GM21717 (cell line): ENCODE results near the gene TNFRSF14.

Experiments
- ATAC-seq: cut with Tn5 transposase; IDR thresholded peaks from one replicate; pipeline ENCODE4 v1.9.1; 2021; ENCODE audit warnings: mild to moderate bottlenecking, moderate library complexity; ENCODE audit not compliant: unreplicated experiment

TNFRSF14 gene

DNA sequence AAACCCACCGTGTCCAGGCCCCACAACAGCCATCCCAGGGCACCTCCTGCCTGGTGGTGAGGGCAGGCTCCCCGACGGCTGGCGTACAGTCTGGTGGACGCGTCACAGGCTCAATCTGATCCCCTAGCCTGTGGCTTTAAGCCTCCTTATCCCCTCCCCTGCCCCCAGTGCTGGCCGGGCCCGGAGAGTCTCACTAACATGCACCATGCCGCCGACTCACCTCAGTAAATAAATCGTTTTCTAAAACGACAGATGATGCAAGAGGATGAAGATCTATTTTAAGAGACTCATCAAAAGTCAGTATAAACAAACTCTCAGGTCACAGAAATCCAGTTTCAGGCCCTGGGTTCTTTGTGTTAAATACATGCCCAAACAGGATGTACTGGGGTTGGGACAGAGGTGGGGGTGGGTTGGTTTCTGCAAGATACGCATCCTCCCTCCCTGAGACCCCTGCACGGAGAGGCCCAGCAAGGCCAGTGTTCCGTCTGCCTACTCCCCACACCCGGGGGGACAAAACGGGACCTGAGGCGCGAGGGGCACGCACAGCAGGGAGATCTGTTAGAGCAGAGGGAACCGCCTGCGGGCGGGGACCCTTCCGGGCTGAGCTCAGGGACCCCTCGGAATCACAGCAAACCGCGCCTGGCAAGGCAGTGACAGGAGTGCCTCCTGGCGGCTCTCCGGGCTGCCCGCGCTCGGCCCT lies 32.8 kb upstream of the TNFRSF14 start:
- ATAC-seq = no peak

DNA sequence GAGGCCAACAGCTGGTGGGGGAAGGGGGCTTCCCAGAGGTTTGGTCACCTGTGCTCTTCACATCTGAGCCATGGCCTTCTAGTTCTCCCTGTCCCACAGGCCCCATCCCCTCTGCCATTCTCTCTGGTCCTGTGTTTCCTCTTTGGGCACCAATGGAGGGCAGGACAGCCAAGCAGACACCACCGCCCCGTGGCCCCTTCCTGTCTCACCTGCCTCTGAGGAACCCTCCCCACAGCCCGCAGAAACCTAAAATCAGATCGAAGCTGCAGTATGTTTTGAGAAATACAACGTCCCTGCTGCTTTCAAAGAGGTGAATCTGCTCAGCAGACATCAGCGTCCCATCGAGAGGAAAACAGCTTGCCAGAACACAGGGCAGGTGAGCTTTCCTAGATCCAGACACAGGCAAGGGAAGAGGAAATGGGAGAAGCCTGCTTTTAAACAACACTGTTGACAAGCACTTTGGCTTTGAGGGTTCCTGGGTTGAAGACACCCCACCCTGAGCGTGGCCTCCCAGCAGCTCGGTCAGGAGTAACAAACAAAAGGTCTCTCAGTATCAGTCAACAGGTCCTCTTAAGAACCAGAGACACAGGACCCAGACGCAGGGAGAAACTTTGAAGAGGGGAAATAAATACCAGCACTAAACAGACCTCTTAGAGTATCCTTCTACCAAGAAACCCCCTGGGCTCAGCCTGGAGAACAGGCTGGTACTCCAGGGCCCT lies 32.1 kb upstream of the TNFRSF14 start:
- no peak for ATAC-seq

DNA sequence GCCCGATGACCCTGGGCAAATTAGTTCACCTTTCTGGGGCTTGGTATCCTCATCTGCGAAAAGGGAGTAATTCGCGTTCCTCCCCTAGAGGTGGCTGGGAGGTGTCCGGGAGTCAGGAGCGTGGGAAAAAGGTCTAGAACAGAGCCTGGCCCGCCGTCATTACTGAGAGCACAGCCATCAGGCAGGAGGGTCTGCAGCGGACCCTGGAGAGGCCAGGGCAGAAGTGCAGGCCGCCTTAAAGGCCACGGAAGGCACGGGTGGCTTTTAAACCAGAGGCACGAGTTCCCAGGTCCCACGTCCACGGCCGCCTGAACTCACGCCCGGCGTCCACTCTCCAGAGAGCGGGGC lies 30.6 kb upstream of the TNFRSF14 start:
- no peak for ATAC-seq

DNA sequence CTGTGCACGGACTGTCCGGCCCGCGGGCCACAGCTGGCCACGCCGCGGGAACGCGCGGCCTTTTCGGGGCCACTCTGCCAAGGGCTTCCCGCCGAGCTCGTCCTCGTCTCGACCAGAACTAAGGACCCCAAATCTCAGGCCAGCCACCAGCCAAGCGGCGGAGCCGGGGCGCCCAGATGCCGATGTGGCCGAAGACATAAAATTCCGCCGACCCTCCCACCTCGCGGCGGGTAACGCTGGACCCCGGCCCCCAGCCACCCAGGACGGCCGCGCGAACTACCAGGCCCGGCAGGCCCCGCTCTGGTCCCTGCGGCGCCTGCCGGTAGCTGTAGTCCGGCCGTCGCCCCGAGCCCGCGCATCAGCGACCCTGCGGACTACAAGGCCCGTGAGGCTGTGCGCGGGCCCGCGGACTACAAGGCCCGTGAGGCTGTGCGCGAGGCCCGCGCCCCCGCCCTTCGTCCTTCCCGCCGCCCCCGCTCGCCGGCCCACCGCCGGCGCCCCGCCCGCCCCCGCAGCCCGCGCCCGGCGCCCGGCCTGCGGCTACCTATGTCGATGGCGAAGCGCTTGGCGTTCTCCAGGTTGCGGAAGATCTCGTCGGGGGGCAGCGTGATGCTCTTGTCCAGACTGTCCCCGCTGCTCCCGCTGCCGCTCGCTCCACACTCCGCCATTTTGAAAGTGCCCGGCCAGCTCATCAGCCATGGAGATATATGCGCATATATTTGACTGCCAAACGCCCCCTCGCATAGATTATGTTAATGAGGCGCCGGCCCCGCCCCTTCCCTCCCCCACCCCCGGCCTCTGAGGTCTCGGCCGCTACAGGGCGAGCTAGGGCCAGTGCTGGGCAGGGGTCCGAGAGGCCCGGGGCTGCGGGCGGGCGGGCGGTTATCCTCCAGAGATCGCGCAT lies 30.0 kb upstream of the TNFRSF14 start, which contains the start of gene PANK4:
PANK4 (minus strand) TSS at position 677 of the 904 bp plus-strand sequence; CDS start at position 668, 9 bp downstream.
- peak; percentile 76 for ATAC-seq

DNA sequence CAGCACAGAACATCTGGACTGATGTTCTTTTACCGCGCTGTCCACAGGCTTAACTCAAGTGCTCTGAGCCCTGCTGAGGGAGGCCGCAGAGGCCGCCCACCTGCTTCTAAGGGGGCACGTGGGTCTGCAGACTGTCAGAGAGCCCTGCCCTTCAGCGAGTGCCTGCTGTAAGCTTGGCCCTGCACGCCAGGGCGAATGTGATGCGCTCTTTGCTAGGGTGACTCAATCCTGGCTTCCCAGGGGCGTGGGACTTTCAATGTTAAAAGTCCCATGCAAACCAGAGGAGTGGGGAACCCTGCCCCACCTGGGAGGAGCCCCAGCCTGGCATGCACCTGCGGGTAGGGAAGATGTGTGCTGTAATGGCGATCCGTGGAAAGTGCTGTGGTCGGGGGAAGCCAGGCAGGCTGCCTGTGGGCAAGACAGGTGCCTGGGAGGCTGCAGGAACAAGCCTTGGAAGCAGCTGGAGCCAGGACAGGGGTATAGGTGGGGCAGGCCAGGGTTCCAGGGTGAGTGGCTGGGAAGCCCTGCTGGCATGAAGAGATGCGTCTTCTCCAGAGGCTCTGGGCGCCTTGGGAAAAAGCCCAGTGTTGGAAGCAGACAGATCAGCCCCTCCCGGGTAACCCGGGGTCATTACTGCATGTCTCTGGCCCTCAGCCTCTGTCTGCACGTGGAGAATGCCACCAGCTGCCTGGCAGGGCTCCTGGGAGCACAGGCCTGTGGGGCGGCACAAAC lies 29.2 kb upstream of the TNFRSF14 start:
- ATAC-seq = peak; percentile 38

DNA sequence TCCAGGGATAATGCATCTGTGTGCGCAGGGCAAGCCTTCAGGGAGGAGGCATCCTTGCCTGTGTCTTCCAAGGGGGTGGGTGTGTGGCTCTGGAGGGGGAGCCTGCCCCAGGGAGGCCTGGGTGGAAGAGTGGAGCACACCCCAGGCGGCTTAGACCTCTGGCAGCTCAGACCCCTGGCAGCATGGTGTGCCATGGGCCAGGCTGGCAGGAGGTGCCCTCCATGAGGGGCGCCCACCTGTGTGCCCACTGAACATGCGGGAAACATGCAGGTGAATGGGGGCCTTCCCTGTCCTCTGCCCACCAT lies 28.7 kb upstream of the TNFRSF14 start:
- ATAC-seq = no peak

DNA sequence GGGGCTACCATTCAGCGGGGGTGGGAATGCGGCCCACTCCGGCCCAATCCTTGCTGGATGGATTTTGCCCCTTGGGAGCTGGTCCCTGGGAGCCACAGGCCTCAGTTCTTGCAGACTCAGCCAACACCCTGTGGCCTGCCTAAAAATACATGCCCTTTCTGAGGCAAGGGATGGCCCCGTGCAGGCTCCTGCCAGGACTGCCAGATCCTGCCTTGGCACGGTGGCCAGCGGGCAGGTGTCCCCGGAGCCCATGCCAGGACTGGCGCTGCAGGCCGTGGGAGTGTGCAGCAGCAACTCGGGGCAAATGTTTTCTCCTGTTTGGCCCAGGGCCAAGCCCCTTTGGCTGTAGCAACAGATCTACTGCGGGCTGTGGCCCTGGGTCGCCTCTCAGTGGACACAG lies 28.2 kb upstream of the TNFRSF14 start:
- no peak for ATAC-seq

DNA sequence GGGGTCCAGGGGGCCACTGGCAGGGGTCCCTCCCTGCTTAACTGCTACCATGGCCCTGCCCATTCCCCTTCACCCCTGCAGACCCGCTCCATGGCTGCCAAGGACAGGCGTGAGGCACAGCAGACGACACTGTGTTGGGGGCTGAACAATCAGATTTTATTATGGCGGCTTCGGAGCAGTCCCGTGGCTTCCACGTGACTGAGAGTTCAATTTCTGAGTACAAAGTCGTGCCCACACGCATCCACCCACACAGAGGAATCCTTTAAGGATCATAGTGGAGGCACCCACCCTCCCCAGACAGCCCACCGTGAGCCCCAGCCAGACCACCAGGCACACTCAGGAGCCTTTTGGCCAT lies 27.6 kb upstream of the TNFRSF14 start:
- ATAC-seq = no peak

DNA sequence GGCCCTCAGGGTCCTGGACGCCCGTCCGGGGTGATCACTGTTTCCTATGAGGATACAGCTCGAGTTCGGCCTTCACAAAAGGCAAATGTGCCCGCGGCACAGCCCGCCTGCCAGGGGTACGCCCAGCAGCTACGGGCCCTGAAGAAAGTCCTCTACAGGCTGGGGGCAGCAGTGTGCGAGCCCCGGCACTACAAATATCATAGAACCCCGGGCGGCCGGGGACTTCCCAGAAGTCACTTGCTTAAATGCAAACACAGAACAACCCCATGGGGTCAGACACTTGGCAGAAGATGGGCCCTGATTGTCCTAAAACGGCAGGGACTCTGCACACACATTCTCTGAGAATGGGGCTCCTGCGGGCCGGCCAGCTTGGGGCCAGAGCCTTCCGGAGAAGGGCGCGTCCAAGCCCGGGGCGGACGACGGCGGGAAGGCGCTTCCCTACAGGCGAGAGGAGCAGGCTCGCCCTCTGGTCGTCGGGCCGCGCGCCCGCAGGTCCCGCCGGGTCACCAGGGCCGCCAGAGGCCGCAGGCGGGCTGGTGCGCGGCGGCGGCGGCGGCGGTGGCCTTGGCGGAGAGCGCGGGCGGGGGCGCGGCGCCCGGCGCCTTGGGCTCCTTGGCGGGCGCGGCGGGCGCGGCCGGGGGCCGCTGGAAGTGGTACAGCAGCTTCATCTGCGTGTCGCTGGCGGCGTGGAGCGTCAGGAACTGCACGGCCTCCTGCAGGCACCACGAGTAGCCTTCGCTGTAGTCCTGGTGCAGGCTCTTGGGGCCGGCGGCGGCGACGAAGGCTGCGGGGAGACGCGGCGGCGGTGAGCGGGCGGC lies 27.0 kb upstream of the TNFRSF14 start:
- no peak for ATAC-seq

DNA sequence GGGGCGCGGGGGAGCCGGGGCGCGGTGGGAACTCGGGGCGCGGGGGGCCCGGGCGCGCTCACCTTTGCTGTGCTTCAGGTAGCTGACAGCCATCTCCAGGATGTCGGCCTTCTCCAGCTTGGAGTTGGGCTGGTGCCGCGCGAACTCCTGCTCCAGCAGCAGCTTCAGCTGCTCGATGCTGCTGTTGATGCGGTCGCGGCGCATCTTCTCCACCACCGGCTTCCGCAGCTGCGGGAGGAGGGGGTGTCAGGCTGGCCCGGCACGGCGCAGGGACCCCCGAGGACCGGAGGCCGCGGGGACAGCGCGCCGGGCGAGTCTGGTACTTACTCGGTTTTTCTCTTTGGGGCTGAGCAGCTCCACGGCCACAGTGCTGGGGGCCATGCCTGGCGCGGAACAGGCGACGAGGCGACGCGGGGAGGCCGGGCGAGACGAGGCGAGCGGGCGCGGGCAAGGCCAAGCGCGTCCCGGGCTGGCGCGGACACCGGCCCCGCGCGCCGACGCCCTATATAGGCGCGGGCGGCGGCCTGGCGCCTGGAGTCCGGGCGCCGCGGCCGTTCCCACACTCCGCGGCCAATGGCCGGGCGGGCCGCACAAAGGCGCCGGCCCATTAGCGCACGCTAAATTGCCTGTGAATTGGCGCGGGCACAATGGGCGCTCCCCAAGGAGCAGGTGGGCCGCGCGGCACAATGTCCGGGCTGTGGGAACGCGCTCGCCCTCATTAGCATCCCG lies 26.2 kb upstream of the TNFRSF14 start, which contains the start of gene HES5:
HES5 (minus strand) TSS at position 480 of the 729 bp plus-strand sequence; CDS start at position 381, 99 bp downstream.
- ATAC-seq = no peak

DNA sequence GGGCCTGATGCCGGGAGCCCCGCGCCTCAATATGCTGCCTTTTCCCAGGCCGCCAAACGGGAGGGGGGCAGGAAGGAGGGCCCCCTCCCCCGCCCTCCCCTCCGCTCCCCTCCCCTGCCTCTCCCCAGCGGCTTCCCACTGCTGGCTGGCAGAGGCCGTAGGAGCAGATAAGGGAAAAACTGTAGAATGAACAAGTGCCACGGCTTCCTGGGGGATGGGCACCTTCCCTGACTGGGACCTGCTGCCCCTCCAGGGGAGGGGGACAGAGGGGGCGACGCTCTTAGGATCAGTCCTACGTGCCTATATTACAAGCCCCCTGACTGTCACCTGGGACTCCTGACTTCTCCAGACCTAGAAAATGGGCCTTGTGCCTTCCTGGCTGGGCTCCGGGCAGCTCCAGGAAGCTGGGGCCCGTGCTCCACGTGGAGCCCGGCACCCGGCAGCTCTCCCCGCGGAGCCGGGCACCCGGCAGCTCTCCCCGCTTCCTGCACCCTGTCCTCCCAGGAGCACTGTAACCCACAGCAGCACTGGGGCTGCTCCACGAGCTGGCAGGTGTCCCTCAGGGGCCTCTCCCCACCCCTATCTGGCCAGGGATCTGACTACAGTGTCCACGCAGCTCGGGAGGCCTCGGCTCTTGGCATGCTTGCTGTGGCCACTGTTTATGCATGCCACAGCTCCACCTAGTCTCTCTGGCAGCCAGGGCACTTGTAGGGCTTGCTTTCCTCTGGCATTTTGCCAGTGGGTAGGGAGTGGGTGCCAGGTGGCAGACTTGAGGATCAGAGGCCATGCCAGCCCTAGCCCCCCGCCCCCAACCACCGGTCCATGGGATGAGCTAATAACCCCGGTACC lies 25.4 kb upstream of the TNFRSF14 start:
- ATAC-seq = no peak

DNA sequence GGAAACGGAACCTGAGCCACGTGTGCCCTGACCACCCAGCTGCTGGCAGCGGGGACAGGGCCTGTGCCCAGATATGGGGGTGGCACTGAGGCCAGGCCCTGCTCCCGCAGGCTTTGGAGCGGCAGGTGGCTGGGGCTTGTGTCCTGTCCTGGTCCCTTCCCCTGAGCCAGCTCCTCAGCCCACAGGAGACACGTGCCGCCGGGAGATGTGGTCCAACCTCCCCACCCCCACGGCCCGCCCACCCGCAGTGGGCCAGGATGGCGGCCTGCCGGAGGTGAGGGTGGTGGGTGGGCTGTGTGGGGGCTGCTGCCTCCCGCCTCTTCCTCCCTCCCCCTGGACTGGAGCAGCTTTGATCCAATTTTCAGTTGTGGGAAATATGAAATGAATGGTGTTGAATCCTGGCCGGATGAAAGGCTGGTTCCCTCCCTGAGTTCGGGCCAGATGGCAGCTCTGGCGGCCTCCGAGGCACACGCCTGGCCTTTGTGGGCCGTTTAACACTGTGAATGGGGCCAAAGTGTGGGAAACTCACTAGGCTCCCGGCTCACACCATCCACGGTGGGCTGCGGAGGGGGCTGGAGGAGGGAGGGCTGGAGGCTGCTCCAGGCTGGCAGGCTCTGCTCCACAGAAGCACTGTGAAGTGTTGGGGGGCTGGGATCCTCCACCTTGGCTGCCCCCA lies 23.5 kb upstream of the TNFRSF14 start:
- no peak for ATAC-seq

DNA sequence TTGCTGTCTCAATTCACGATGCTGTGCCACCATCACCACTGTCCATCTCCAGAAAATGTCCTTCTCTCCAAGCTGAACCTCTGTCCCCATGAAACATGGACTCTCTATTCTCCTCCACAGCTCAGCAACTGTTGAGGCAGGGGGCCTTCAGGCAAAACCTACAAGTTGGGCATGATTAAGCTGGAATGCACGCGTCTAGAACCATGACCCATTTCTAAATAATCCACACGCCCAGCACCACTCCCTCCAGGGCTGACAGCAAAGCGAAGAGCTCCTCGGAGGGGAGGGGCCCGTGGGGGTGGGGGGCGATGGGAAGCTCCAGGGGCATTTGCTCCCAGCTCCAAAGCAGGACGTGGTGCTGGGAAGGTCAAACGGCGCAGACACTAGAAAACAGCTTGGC lies 22.8 kb upstream of the TNFRSF14 start:
- no peak for ATAC-seq

DNA sequence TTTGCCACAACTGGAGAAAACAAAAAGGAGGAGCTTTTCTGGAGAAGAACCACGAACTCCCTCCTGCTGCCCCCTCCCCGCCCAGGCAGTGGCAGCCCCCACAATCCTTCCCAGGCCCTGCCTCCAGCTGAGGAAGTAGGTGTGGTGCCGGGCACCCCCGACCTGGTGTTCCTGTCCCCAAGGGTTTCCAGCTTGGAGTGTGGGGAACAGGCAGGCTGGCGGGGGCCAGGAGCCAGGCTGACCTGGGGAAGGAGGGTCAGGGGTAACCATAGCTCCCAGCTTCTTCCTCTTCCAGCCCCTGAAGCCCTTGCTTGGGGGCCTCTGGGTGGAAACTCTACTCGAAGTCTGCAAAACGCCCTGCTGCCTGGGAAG lies 21.9 kb upstream of the TNFRSF14 start:
- no peak for ATAC-seq

DNA sequence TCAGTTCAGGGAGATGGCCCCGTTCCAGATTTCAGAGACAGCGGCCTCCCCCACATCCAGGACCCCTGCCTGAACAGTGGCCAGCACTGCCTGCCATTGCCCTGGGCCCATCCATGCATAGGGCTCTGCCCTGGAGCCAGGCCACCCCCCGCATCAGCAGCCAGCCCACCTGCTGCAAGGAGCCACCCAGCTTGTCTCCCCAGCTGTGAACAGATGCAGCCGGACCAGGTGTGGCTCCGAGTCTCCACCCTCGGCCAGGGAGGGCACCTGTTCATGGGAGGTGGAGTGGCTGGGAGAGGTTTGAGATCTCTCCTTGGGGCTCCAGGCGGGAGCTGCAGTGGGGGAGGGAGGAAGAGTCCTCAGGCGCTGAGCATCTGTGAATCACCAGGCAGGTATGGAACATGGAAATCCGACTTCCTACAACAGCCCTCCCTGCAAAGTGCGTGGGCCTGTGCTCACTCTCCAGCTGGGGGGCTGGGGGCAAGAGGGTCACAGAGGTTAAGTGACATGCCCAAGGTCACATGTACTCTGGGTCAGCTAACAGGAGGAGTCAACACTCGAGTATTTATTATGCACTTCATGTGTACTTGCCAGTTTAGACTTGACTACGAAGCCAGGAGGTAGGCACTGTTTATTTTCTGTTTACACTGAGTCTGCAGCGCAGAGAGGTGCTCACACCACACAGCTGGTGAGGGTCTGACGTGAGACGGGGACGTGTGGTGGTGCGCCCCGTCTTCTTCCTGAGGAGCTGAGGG lies 21.3 kb upstream of the TNFRSF14 start:
- no peak for ATAC-seq

DNA sequence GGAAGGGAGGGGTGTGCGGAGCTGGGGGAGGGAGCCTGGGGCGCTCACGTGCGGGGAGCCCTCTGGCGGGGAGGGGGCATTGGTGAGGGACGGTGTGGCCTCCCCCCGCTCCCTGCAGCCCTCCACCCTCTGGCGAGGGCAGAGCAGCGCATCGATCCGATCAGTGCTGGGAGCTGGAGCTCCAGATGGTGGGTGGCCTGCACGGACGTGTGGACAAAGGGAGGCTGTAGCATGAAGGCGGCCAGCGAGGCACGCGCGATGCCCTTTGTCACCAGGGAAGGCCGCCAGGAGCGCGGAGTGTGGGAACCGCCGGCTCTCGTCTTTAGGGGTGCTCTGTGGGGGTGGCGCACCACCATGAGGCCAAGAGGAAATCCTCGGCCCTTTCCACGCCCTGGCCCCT lies 20.7 kb upstream of the TNFRSF14 start:
- ATAC-seq = no peak

DNA sequence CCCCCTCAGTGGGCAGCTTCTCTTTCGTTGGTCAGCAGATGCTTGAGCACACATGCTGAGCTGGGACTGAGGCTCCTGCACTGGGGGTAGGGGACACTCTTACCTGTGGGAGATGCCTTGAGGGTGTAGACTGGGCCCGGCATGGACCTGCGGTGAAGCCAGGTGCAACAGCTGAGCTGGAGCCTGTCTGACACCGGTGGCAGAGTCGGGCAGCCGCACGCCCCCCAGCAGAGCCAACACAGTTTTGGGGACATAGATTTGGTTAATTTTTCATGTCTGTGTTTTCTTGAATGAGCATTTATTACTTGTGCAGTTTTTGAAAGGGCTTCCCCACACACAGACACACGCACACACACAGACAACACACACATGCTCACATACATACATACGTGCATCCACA lies 20.2 kb upstream of the TNFRSF14 start:
- no peak for ATAC-seq

DNA sequence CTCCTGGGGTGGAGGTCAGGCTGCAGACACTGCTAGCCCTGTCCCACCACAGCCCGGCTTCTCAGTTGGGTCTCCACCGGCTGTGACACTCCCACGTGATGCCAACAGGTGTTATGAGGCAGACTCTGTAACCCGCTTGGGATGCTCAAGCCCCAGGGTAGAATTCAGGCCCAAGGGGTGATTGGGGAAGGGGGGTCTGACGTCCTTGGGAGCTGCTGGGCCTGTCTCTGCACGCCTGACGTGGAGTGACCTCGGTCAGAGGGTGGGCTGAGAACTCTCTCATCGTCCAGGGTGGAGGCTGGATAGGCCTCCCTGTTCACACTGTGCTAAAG lies 18.4 kb upstream of the TNFRSF14 start:
- ATAC-seq = no peak
